MM.1S (cell line): Measurements from ENCODE around the gene THRA.

Experiments used
- EZH2phosphoT487 ChIP-seq: fragments of 300-600 bp; sonication (generic); IDR thresholded peaks from 2 replicates; pipeline ENCODE4 v1.6.1; 2018; ENCODE audit warnings: antibody characterized with exemption, low read length
- TF ChIP-seq, protein P1 (sequence below): fragments of 300-600 bp; sonication (generic); IDR thresholded peaks from 2 replicates; pipeline ENCODE4 v1.5.1; 2016; ENCODE audit warnings: antibody characterized with exemption, low read length, mixed read lengths

GRCh38 chr17:40027614-40028012 is 35.2 kb upstream of the THRA start:
- TF ChIP-seq, protein P1, sequence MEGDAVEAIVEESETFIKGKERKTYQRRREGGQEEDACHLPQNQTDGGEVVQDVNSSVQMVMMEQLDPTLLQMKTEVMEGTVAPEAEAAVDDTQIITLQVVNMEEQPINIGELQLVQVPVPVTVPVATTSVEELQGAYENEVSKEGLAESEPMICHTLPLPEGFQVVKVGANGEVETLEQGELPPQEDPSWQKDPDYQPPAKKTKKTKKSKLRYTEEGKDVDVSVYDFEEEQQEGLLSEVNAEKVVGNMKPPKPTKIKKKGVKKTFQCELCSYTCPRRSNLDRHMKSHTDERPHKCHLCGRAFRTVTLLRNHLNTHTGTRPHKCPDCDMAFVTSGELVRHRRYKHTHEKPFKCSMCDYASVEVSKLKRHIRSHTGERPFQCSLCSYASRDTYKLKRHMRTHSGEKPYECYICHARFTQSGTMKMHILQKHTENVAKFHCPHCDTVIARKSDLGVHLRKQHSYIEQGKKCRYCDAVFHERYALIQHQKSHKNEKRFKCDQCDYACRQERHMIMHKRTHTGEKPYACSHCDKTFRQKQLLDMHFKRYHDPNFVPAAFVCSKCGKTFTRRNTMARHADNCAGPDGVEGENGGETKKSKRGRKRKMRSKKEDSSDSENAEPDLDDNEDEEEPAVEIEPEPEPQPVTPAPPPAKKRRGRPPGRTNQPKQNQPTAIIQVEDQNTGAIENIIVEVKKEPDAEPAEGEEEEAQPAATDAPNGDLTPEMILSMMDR = no peak
- TF ChIP-seq EZH2phosphoT487 = no peak
